ENCODE measurements around the gene ILF2. TPM values are rescaled to one million over a fixed set of nuclear protein-coding genes. Genes with fewer than 3 reads are reported as not detected.
"Not testable (repeated sequence)": the region's sequence is repeated elsewhere in the genome, so short reads cannot be mapped to it uniquely, and the experiment has no call there.

ILF2 gene
- total RNA-seq, 1 donor from 2014 or later: 61.6 TPM

GRCh38 chr1:153677718-153678518 lies 7.1 kb upstream of the ILF2 start:
- Histone ChIP-seq H3K27ac (replicated peaks) (peak overlapping the region; percentile 82), H3K4me3 (peak overlapping the region; percentile 77), H3K4me1 (peaks cover 36% of the 10 kb centered on the region), H3K36me3 (no peaks in the 10 kb centered on the region), H3K27me3 (ENCODE audit: low read depth) (peaks cover 21% of the 10 kb centered on the region), H3K9me3 (replicated peaks) (no peaks in the 10 kb centered on the region)
- intact Hi-C loops (cut with micrococcal nuclease): loop anchor here (5.0 to 10.0 kb wide), 2 partner anchors 69 to 307 kb away; partner anchors contain the start of gene RAB13
- peak; percentile 95 for TF ChIP-seq CTCF (IDR thresholded peaks at IDR 0.05; ENCODE audit: borderline replicate concordance)
- DNase-seq: peak; percentile 49

DNA sequence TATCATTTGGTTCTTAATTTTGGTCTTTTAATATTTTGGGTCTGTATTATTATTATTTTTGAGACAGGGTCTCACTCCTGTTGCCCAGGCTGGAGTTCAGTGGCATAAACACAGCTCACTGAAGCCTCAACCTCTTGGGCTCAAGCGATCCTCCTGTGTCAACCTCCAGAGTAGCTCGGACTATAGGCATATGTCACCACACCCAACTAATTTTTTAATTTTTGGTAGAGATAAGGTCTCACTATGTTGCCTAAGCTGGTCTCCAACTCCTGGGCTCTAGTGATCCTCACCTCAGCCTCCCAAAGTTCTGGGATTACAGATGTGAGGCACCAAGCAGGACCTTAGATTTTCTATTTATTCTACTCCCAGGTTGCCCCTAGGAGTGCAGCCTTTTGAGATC lies 2.7 kb upstream of the ILF2 start:
- no peaks in the 10 kb centered on the region for H3K9me3 ChIP-seq (replicated peaks)
- no peak for TF ChIP-seq CTCF (IDR thresholded peaks at IDR 0.05; ENCODE audit: borderline replicate concordance)
- intact Hi-C loops (cut with micrococcal nuclease): loop anchor here (10.0 kb wide), 1 partner anchor 311 kb away; the partner anchor contains the start of gene RAB13
- H3K4me3 ChIP-seq: no peak overlapping the region
- H3K4me1 ChIP-seq: peaks cover 44% of the 10 kb centered on the region
- no peak for DNase-seq
- H3K36me3 ChIP-seq: peaks cover 12% of the 10 kb centered on the region
- no peak overlapping the region for H3K27ac ChIP-seq (replicated peaks)
- H3K27me3 ChIP-seq (ENCODE audit: low read depth): peaks cover 7% of the 10 kb centered on the region

GRCh38 chr1:153671628-153672353 lies 998 bp upstream of the ILF2 start:
- intact Hi-C loops (cut with micrococcal nuclease): loop anchor here (10.0 kb wide), 1 partner anchor 313 kb away; the partner anchor contains the start of gene RAB13
- not testable (repeated sequence) for H3K27me3 ChIP-seq (ENCODE audit: low read depth); DNase-seq; H3K9me3 ChIP-seq (replicated peaks)
- H3K27ac ChIP-seq (replicated peaks): peak overlapping the region; percentile 93
- peak overlapping the region; percentile 91 for H3K4me3 ChIP-seq
- H3K36me3 ChIP-seq: peaks cover 29% of the 10 kb centered on the region
- TF ChIP-seq CTCF (IDR thresholded peaks at IDR 0.05; ENCODE audit: borderline replicate concordance): peak; percentile 15
- H3K4me1 ChIP-seq: peaks cover 36% of the 10 kb centered on the region

DNA sequence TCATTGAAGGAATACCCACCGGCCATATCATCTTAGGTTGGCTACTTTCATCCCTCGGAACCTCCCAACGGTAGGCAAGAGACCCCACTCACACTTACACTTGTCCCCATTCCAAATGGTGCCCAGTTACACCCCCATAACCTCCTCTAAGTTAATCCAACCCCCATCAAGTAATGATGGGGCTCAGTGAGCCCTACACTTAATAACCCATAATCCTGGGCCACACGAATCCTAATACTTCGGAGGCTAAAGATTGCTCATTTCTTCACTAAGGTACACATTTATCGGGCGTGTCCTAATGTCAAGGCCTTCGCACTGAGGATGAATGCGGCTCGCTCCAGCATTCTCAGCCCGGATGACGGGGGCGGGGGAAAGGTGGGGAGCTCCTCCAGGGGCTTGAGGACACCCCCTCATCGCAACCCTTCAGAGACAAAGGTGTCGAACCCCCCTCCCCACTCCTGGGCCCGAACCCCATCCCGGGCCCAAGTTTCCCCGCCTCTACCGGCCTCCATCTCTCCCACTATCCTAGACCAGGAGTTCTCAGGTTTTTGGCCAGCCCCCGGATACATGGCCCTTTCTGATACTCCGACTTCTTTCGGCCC lies 435 bp downstream of the ILF2 start:
- Histone ChIP-seq H3K27me3 (ENCODE audit: low read depth) (no peaks in the 10 kb centered on the region), H3K36me3 (peaks cover 43% of the 10 kb centered on the region), H3K4me3 (peak overlapping the region; percentile 91), H3K9me3 (replicated peaks) (no peaks in the 10 kb centered on the region), H3K4me1 (peaks cover 36% of the 10 kb centered on the region), H3K27ac (replicated peaks) (peak overlapping the region; percentile 75)
- intact Hi-C loops (cut with micrococcal nuclease): loop anchor here (10.0 kb wide), 1 partner anchor 314 kb away; the partner anchor contains the start of gene RAB13
- TF ChIP-seq CTCF (IDR thresholded peaks at IDR 0.05; ENCODE audit: borderline replicate concordance): no peak
- no peak for DNase-seq

DNA sequence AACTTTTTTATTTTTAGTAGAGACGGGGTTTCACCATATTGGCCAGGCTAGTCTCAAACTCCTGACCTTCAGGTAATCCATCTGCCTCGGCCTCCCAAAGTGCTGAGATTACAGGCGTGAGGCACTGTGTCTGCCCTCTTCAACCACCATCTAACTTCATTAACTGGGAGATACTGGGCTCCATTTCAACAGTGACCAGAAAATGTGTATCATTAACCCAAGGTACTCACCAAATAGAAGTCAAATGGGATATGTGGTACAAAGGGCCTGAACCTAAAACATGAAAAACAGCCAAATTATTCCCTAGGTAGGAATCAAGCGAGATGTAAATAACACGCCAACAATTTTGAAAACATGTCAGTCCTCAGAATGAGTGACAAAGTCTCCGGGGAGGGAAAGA lies 1.2 kb downstream of the ILF2 start:
- Histone ChIP-seq H3K9me3 (replicated peaks) (no peaks in the 10 kb centered on the region), H3K36me3 (peaks cover 51% of the 10 kb centered on the region), H3K4me3 (peak overlapping the region; percentile 91), H3K27me3 (ENCODE audit: low read depth) (no peaks in the 10 kb centered on the region), H3K4me1 (peaks cover 36% of the 10 kb centered on the region), H3K27ac (replicated peaks) (no peak overlapping the region)
- TF ChIP-seq CTCF (IDR thresholded peaks at IDR 0.05; ENCODE audit: borderline replicate concordance): no peak
- no peak for DNase-seq
- intact Hi-C loops (cut with micrococcal nuclease): loop anchor here (10.0 kb wide), 1 partner anchor 315 kb away; the partner anchor contains the start of gene RAB13

GRCh38 chr1:153668672-153669071 lies 2.1 kb downstream of the ILF2 start:
- H3K27me3 ChIP-seq (ENCODE audit: low read depth); intact Hi-C loops (cut with micrococcal nuclease); H3K4me3 ChIP-seq; H3K27ac ChIP-seq (replicated peaks); H3K9me3 ChIP-seq (replicated peaks); DNase-seq: not testable (repeated sequence)
- Histone ChIP-seq H3K4me1 (peaks cover 36% of the 10 kb centered on the region), H3K36me3 (peaks cover 60% of the 10 kb centered on the region)

Measured in left ventricle myocardium inferior (tissue), 1 donor.